Fibroblast of skin of left biceps (primary cell): Measurements from ENCODE around the gene POLR2C.

Source experiments
- DNase-seq, 2 experiments: peaks; one replicate each; pipeline ENCODE4 v3.0.0-alpha.2; 2013; ENCODE audit warnings: low read depth in 2 of 2

The POLR2C gene

GRCh38 chr16:57502048-57502775 lies 39.7 kb downstream of the POLR2C start:
- no peak for DNase-seq

- no peak for DNase-seq
Measured at GRCh38 chr16:57503366-57503765, 40.9 kb downstream of the POLR2C start.

GRCh38 chr16:57504001-57504400 lies 41.5 kb downstream of the POLR2C start:
- no peak for DNase-seq

GRCh38 chr16:57504491-57504890 lies 42.0 kb downstream of the POLR2C start:
- DNase-seq, result no peak

- DNase-seq, result no peak
Measured at GRCh38 chr16:57505169-57505568, 42.7 kb downstream of the POLR2C start.

- DNase-seq, result no peak
Measured at GRCh38 chr16:57507136-57508034, 44.9 kb downstream of the POLR2C start.

- DNase-seq, result no peak
Measured at GRCh38 chr16:57508035-57508425, 45.6 kb downstream of the POLR2C start.

- no peak for DNase-seq
Measured at GRCh38 chr16:57509231-57509923, 46.9 kb downstream of the POLR2C start.

GRCh38 chr16:57510016-57510871 lies 47.8 kb downstream of the POLR2C start:
- no peak for DNase-seq

- DNase-seq, result no peak
Measured at GRCh38 chr16:57512296-57513001, 50.0 kb downstream of the POLR2C start.

GRCh38 chr16:57513371-57514102 lies 51.1 kb downstream of the POLR2C start:
- DNase-seq, result no peak

GRCh38 chr16:57514371-57514770 lies 51.9 kb downstream of the POLR2C start:
- DNase-seq, result no peak

- DNase-seq, result no peak
Measured at GRCh38 chr16:57514791-57515600, 52.5 kb downstream of the POLR2C start.

GRCh38 chr16:57516176-57516725 lies 53.8 kb downstream of the POLR2C start:
- DNase-seq, result no peak

- no peak for DNase-seq
Measured at GRCh38 chr16:57516773-57517172, 54.3 kb downstream of the POLR2C start.

GRCh38 chr16:57517397-57518367 lies 55.2 kb downstream of the POLR2C start:
- DNase-seq, result no peak

- DNase-seq, result no peak
Measured at GRCh38 chr16:57518520-57518919, 56.0 kb downstream of the POLR2C start.

- DNase-seq, result no peak
Measured at GRCh38 chr16:57518922-57519321, 56.4 kb downstream of the POLR2C start.
